Heart right ventricle (tissue), 16 donors: ENCODE results near the gene KRT15. TPM values are rescaled to one million over a fixed set of nuclear protein-coding genes. Genes with fewer than 3 reads are reported as not detected.

Experiments
- ATAC-seq, 8 donors: fragments of 200-7000 bp; cut with Tn5 transposase; one replicate each; pipeline ENCODE4 v1.9.1; 2020; ENCODE audit warnings: mild to moderate bottlenecking in 8 of 8, moderate library complexity in 8 of 8, moderate number of reproducible peaks in 1 of 8
- DNase-seq, 2 donors: peaks; one replicate each; pipeline ENCODE4 v3.0.0-alpha.2; 2020
- H3K27ac ChIP-seq, 10 donors: fragments of 200-600 bp; sonication (generic) in 2 of 10; one replicate each; pipeline versions ENCODE4 v1.5.0 to v1.8.0; 2020 to 2022; ENCODE audit warnings: mild to moderate bottlenecking in 3 of 10
- H3K27me3 ChIP-seq, 7 donors: fragments of 200-600 bp; one replicate each; pipeline ENCODE4 v1.8.0; 2021 to 2022; ENCODE audit warnings: mild to moderate bottlenecking in 2 of 7
- H3K36me3 ChIP-seq, 9 donors: fragments of 200-600 bp; sonication (generic) in 1 of 9; one replicate each; pipeline versions ENCODE4 v1.5.0 to v1.8.0; 2020 to 2022; ENCODE audit warnings: mild to moderate bottlenecking in 2 of 9
- H3K4me1 ChIP-seq, 9 donors: fragments of 200-600 bp; sonication (generic) in 1 of 9; one replicate each; pipeline versions ENCODE4 v1.5.0 to v1.8.0; 2020 to 2022; ENCODE audit warnings: mild to moderate bottlenecking in 4 of 9
- H3K4me3 ChIP-seq, 10 donors: fragments of 200-600 bp; sonication (generic) in 2 of 10; one replicate each; pipeline versions ENCODE4 v1.5.0 to v1.8.0; 2020 to 2022; ENCODE audit warnings: mild to moderate bottlenecking in 7 of 10, moderate library complexity in 2 of 10
- H3K9me3 ChIP-seq, 11 donors: fragments of 200-600 bp in 10 of 11; sonication (generic) in 2 of 11; one replicate each; pipeline versions ENCODE4 v1.5.0 to v1.8.0; 2013 to 2022; ENCODE audit warnings: mild to moderate bottlenecking in 2 of 11, control low read depth in 1 of 11, moderate library complexity in 1 of 11
- WGBS, 2 donors: extraction: QIAGEN DNeasy Blood & Tissue Kit; methylation state at CpG; one replicate each; pipeline ENCODE4 v1.1.7; 2013; ENCODE audit warnings: inconsistent platforms in 1 of 2; 5-methylcytosine and 5-hydroxymethylcytosine counted together
- intact Hi-C, 10 donors: fragments of 100-400 bp; cut with DNase I; formaldehyde crosslinking; loops; one replicate each; pipeline versions ENCODE4 v1.11.1 to v1.14.2; 2022
- polyA plus RNA-seq, 2 donors: library from polyadenylated mRNA; stranded (reverse); fragments of 200-250 nt; gene quantifications; one replicate each; pipeline ENCODE4 v1.2.3, GENCODE V29; 2013
- total RNA-seq, 10 donors: library from RNA; stranded (reverse); fragmentation: NEBNext Ultra II Directional in 3 of 10; extraction: Animal tissue kit (Norgen Biotek cat#: 25700) in 3 of 10; gene quantifications; one replicate each; pipeline versions ENCODE4 v1.2.1 to v1.2.4, GENCODE V29; 2021 to 2023
- TF ChIP-seq, protein P1 (sequence below), 9 donors: fragments of 200-600 bp; sonication (generic) in 2 of 9; IDR thresholded peaks; one replicate each; pipeline versions ENCODE4 v1.5.0 to v1.8.0; 2021 to 2022; ENCODE audit warnings: antibody characterized with exemption in 9 of 9, mild to moderate bottlenecking in 5 of 9, moderate library complexity in 1 of 9
- donor health status: Arrhythmogenic right ventricular cardiomyopathy.
- donor health status: ischemic (EF 13 %, LVEDD 7.1; RV severe dilation, severe dysfunction).
- donor health status: healthy with polysubstance abuse.
- donor health status: DM: no; HTN: yes; CAD: no.
- donor health status: DM: no; HTN: no; CAD: no.
- donor health status: ischemic (EF 25% LVEDD 6.9; RV normal size, moderate dysfunction).
- donor health status: ischemic (EF 25% LVEDD 5.7; RV mildly dilated, moderate dysfunction).
- donor health status: healthy.
- donor health status: DM: yes; HTN: yes; CAD: no.
- donor health status: Ischemic cardiomyopathy.
- donor health status: ischemic (EF 35%, LVEDD 5.7; RV mildly dilated, moderate dysfunction).
- donor health status: nonischemic (EF 11% LVEDD 7.7; RV severe dilation, severe dysfunction).
- donor health status: DM: yes; HTN: yes; CAD: no.
- donor health status: PGD.
- donor health status: ischemic (EF 29% LVEDD 5.4; RV normal size, mild dysfunction).
- donor health status: nonischemic (EF 23%, LVEDD 6.1; RV moderate dilation, normal function).

The KRT15 gene
- total and polyA plus RNA-seq, 12 donors, result 0.07 to 0.22 TPM; not detected in 10

- Histone ChIP-seq H3K4me1 (peaks cover 0 to 61% (median 0%) of the 10 kb centered on the region in 9 donors), H3K27me3 (peaks cover 0 to 19% (median 8%) of the 10 kb centered on the region in 7 donors), H3K27ac (no peak overlapping the region), H3K36me3 (no peaks in the 10 kb centered on the region), H3K9me3 (no peaks in the 10 kb centered on the region), H3K4me3 (no peak overlapping the region)
- TF ChIP-seq, protein P1, sequence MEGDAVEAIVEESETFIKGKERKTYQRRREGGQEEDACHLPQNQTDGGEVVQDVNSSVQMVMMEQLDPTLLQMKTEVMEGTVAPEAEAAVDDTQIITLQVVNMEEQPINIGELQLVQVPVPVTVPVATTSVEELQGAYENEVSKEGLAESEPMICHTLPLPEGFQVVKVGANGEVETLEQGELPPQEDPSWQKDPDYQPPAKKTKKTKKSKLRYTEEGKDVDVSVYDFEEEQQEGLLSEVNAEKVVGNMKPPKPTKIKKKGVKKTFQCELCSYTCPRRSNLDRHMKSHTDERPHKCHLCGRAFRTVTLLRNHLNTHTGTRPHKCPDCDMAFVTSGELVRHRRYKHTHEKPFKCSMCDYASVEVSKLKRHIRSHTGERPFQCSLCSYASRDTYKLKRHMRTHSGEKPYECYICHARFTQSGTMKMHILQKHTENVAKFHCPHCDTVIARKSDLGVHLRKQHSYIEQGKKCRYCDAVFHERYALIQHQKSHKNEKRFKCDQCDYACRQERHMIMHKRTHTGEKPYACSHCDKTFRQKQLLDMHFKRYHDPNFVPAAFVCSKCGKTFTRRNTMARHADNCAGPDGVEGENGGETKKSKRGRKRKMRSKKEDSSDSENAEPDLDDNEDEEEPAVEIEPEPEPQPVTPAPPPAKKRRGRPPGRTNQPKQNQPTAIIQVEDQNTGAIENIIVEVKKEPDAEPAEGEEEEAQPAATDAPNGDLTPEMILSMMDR (IDR thresholded peaks at IDR 0.05), result no peak
- 51 to 55% methylated on average over 2 of the region's 2 CpGs for WGBS, 2 donors
- intact Hi-C loops, result loop anchor here in 3 of 10 donors (10.0 kb wide), 3 partner anchors 80 to 190 kb away; partner anchors contain the start of genes KRTAP16-1 (in 1 of the 3) and KRTAP29-1 (in 1 of the 3)
- ATAC-seq (peak in 1 of 8 donors; percentile 67), DNase-seq (no peak)
These were observed 24.2 kb downstream of the KRT15 start for GRCh38 chr17:41494524-41494923.

- Histone ChIP-seq H3K27me3 (peaks cover 0 to 6% (median 2%) of the 10 kb centered on the region in 7 donors), H3K27ac (peak overlapping the region in 1 of 10 donors; percentile 77), H3K4me3 (no peak overlapping the region), H3K4me1 (peaks cover 0 to 51% (median 0%) of the 10 kb centered on the region in 9 donors), H3K9me3 (no peaks in the 10 kb centered on the region), H3K36me3 (no peaks in the 10 kb centered on the region)
- DNase-seq, result peak; percentile 27 to 33
- WGBS, 2 donors, result 43% methylated on average over 4 of the region's 4 CpGs
- intact Hi-C loops, result loop anchor here in 3 of 10 donors (10.0 kb wide), 3 partner anchors 78 to 188 kb away; partner anchors contain the start of genes KRTAP16-1 (in 1 of the 3) and KRTAP29-1 (in 1 of the 3)
- peak in 1 of 8 donors; percentile 12 for ATAC-seq
- TF ChIP-seq, protein P1 (IDR thresholded peaks at IDR 0.05), result no peak
These were observed 25.9 kb downstream of the KRT15 start for GRCh38 chr17:41492771-41493170.

DNA sequence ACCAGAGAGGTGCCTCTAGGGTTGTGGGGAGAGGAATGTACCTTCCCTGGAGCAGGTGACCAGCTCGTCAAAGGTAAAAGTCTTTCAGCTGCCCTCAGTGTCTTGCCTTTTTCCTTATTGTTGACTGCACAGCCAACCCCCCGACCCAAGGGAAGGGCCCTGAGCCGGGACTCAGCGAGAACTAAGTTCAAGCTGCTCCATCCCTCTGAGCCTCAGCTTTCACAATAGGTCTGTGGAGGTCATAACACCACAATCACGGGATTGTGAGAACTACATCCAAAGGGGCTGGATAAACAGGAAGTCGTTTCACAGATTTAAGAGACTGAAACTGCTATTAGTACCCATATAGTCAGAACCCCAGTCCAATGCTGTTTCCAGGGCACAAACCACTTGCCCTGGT is 26.3 kb downstream of the KRT15 start:
- no peak for DNase-seq
- no peak overlapping the region for H3K4me3 ChIP-seq
- H3K27ac ChIP-seq, result peak overlapping the region in 1 of 10 donors; percentile 77
- intact Hi-C loops, result loop anchor here in 3 of 10 donors (10.0 kb wide), 3 partner anchors 78 to 188 kb away; partner anchors contain the start of genes KRTAP16-1 (in 1 of the 3) and KRTAP29-1 (in 1 of the 3)
- H3K9me3 ChIP-seq, result no peaks in the 10 kb centered on the region
- H3K4me1 ChIP-seq, result peaks cover 0 to 47% (median 0%) of the 10 kb centered on the region in 9 donors
- no peaks in the 10 kb centered on the region for H3K36me3 ChIP-seq
- peak in 5 of 8 donors; percentile 12 to 69 (median 34) for ATAC-seq
- TF ChIP-seq, protein P1 (IDR thresholded peaks at IDR 0.05), result no peak
- WGBS, 2 donors, result 52 to 59% methylated on average over 6 of the region's 6 CpGs
- H3K27me3 ChIP-seq, result peaks cover 0 to 10% (median 2%) of the 10 kb centered on the region in 7 donors

DNA sequence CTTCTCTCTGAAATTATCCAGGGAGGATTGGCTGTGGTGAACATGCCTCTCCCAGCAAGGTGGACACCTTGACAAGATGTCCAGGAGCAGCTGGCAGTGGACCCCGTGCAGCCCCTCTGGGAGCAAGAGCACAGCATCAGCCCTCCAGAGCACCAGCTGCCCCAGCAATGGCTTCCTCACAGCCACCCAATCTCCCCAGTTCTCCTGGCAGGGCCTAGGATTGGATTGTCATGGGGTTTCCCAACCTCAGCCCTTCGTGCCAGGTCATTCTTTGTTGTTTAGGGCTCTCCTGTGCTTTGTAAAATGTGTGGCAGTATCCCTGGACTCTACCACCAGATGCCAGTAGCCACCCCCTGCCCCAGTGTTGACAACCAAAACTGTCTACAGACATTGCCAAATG is 27.2 kb downstream of the KRT15 start:
- H3K4me3 ChIP-seq, result no peak overlapping the region
- 69 to 87% methylated on average over 2 of the region's 2 CpGs for WGBS, 2 donors
- H3K36me3 ChIP-seq, result no peaks in the 10 kb centered on the region
- no peak overlapping the region for H3K27ac ChIP-seq
- peaks cover 0 to 38% (median 0%) of the 10 kb centered on the region in 9 donors for H3K4me1 ChIP-seq
- no peak for DNase-seq
- intact Hi-C loops, result loop anchor here in 3 of 10 donors (10.0 kb wide), 3 partner anchors 77 to 187 kb away; partner anchors contain the start of genes KRTAP16-1 (in 1 of the 3) and KRTAP29-1 (in 1 of the 3)
- TF ChIP-seq, protein P1 (IDR thresholded peaks at IDR 0.05), result no peak
- H3K27me3 ChIP-seq, result peaks cover 0 to 18% (median 7%) of the 10 kb centered on the region in 7 donors
- ATAC-seq, result no peak
- no peaks in the 10 kb centered on the region for H3K9me3 ChIP-seq
